Measurements from ENCODE around the gene MYO16.

- no peak for TF ChIP-seq CTCF (conservative IDR thresholded peaks at IDR 0.05 in 1 of 2, IDR thresholded peaks at IDR 0.05 in 1 of 2; ENCODE audit: low read depth in 1 of 2, low read length in 2 of 2)
- no peak for TF ChIP-seq EZH2 (IDR thresholded peaks at IDR 0.05; ENCODE audit: low read length, missing control alignments)
Measured at GRCh38 chr13:109253316-109253715, 623.9 kb downstream of the MYO16 start.
